GM23338 (cell line): ENCODE measurements around the gene ANKFN1. TPM values are rescaled to one million over a fixed set of nuclear protein-coding genes. Genes with fewer than 3 reads are reported as not detected.

Experiments used
- ATAC-seq: fragments of 200-7000 bp; cut with Tn5 transposase; 3 replicates; pipeline ENCODE4 v1.9.1; 2020
- DNase-seq: peaks from one replicate; pipeline ENCODE4 v3.0.0-alpha.2; 2015; ENCODE audit warnings: low spot score
- H2AFZ ChIP-seq: fragments of 200-600 bp; sonication (generic); 2 replicates; pipeline ENCODE4 v1.8.0; 2016; ENCODE audit warnings: antibody characterized with exemption, mild to moderate bottlenecking, moderate library complexity
- H3F3A ChIP-seq: fragments of 200-600 bp; sonication (generic); replicated peaks from 2 replicates; pipeline ENCODE4 v1.8.0; 2017; ENCODE audit warnings: antibody characterized with exemption, mixed run types, low read depth
- H3K27ac ChIP-seq: fragments of 200-600 bp; sonication (generic); 2 replicates; pipeline ENCODE4 v1.6.1; 2016; ENCODE audit warnings: low read depth
- H3K27me3 ChIP-seq: fragments of 200-600 bp; sonication (generic); 2 replicates; pipeline ENCODE4 v1.8.0; 2016; ENCODE audit warnings: mild to moderate bottlenecking, mixed run types, moderate library complexity; ENCODE audit not compliant: insufficient read depth
- H3K36me3 ChIP-seq: fragments of 200-600 bp; sonication (generic); 2 replicates; pipeline ENCODE4 v1.8.0; 2016; ENCODE audit warnings: mild to moderate bottlenecking; ENCODE audit not compliant: insufficient read depth
- H3K4me1 ChIP-seq: fragments of 200-600 bp; sonication (generic); 2 replicates; pipeline ENCODE4 v1.8.0; 2016; ENCODE audit warnings: mild to moderate bottlenecking, moderate library complexity; ENCODE audit not compliant: insufficient read depth
- H3K4me2 ChIP-seq: fragments of 200-600 bp; sonication (generic); 2 replicates; pipeline ENCODE4 v1.7.1; 2017; ENCODE audit warnings: mixed run types
- H3K4me3 ChIP-seq: fragments of 200-600 bp; sonication (generic); 2 replicates; pipeline ENCODE4 v1.6.1; 2016; ENCODE audit warnings: mixed run types
- H3K79me2 ChIP-seq: fragments of 200-600 bp; sonication (generic); replicated peaks from 2 replicates; pipeline ENCODE4 v1.8.0; 2017; ENCODE audit warnings: mild to moderate bottlenecking; ENCODE audit not compliant: insufficient read depth
- H3K9me2 ChIP-seq: fragments of 200-600 bp; sonication (generic); 2 replicates; pipeline ENCODE4 v1.8.0; 2017; ENCODE audit not compliant: insufficient read depth
- H4K20me1 ChIP-seq: fragments of 200-600 bp; sonication (generic); replicated peaks from 2 replicates; pipeline ENCODE4 v1.8.0; 2017; ENCODE audit warnings: mild to moderate bottlenecking; ENCODE audit not compliant: insufficient read depth
- H3K27ac Mint-ChIP-seq: 2 replicates; pipeline ENCODE4 v1.8.0; 2020; ENCODE audit warnings: inconsistent platforms, mild to moderate bottlenecking, moderate library complexity, mixed read lengths
- H3K27me3 Mint-ChIP-seq: 3 replicates; pipeline ENCODE4 v1.8.0; 2022; ENCODE audit warnings: low read depth, mild to moderate bottlenecking, moderate library complexity, mixed read lengths, inconsistent platforms; ENCODE audit not compliant: insufficient read depth, poor library complexity
- H3K36me3 Mint-ChIP-seq: 3 replicates; pipeline ENCODE4 v1.8.0; 2021; ENCODE audit warnings: low read depth, mild to moderate bottlenecking, inconsistent platforms, moderate library complexity, mixed read lengths
- H3K4me1 Mint-ChIP-seq: 3 replicates; pipeline ENCODE4 v1.8.0; 2020; ENCODE audit warnings: mild to moderate bottlenecking, inconsistent platforms, mixed read lengths
- H3K4me3 Mint-ChIP-seq: 3 replicates; pipeline ENCODE4 v1.8.0; 2021; ENCODE audit warnings: moderate library complexity, mild to moderate bottlenecking, inconsistent platforms, mixed read lengths
- H3K9me3 Mint-ChIP-seq: 3 replicates; pipeline ENCODE4 v1.8.0; 2020; ENCODE audit warnings: moderate library complexity, mild to moderate bottlenecking, inconsistent platforms, mixed read lengths
- CREB1 ChIP-seq: fragments of 250-450 bp; sonication (Bioruptor Pico); IDR thresholded peaks from 2 replicates; pipeline ENCODE4 v1.5.0; 2020; ENCODE audit warnings: low read depth, mild to moderate bottlenecking, moderate library complexity
- CTCF ChIP-seq, 2 experiments: fragments of 200-600 bp in 1 of 2; sonication (generic) in 1 of 2; conservative IDR thresholded peaks; 2 replicates each; pipeline versions ENCODE4 v1.5.1 to v1.6.1; 2016 to 2017; ENCODE audit warnings: antibody characterized with exemption in 2 of 2, low read depth in 2 of 2, mild to moderate bottlenecking in 2 of 2, moderate library complexity in 1 of 2
- EZH2 ChIP-seq: fragments of 200-600 bp; sonication (generic); IDR thresholded peaks from one replicate; pipeline ENCODE4 v1.8.0; 2017; ENCODE audit warnings: antibody characterized with exemption, mild to moderate bottlenecking, low read depth; ENCODE audit not compliant: unreplicated experiment
- EZH2phosphoT487 ChIP-seq: fragments of 200-600 bp; sonication (generic); IDR thresholded peaks from one replicate; pipeline ENCODE4 v1.8.1; 2018; ENCODE audit warnings: antibody characterized with exemption; ENCODE audit not compliant: unreplicated experiment
- JUNB ChIP-seq: IDR thresholded peaks from one replicate; pipeline ENCODE4 v1.6.1; 2016; ENCODE audit warnings: antibody characterized with exemption; ENCODE audit not compliant: unreplicated experiment
- NANOG ChIP-seq: IDR thresholded peaks from 2 replicates; pipeline ENCODE4 v1.6.1; 2016; ENCODE audit warnings: antibody characterized with exemption, borderline replicate concordance
- POLR2AphosphoS5 ChIP-seq: IDR thresholded peaks from 2 replicates; pipeline ENCODE4 v1.6.1; 2016; ENCODE audit warnings: antibody characterized with exemption, low read depth
- REST ChIP-seq: IDR thresholded peaks from one replicate; pipeline ENCODE4 v1.6.1; 2018; ENCODE audit warnings: antibody characterized with exemption; ENCODE audit not compliant: unreplicated experiment
- STAT1 ChIP-seq: IDR thresholded peaks from one replicate; pipeline ENCODE4 v1.6.1; 2016; ENCODE audit warnings: antibody characterized with exemption; ENCODE audit not compliant: unreplicated experiment
- ZNF114 ChIP-seq: fragments of 250-450 bp; sonication (Bioruptor Pico); IDR thresholded peaks from 2 replicates; pipeline ENCODE4 v1.5.0; 2020; ENCODE audit warnings: mild to moderate bottlenecking, moderate library complexity
- ZNF331 ChIP-seq: fragments of 250-450 bp; sonication (Bioruptor Pico); IDR thresholded peaks from 2 replicates; pipeline ENCODE4 v1.5.0; 2020; ENCODE audit warnings: low read depth, mild to moderate bottlenecking, moderate library complexity
- ZNF462 ChIP-seq: fragments of 250-450 bp; sonication (Bioruptor Pico); IDR thresholded peaks from 2 replicates; pipeline ENCODE4 v1.5.0; 2020; ENCODE audit warnings: mild to moderate bottlenecking, moderate library complexity
- polyA plus RNA-seq: library from polyadenylated mRNA; unstranded; fragments of >200 nt; fragmentation: Nextera tagmentation; extraction: Ambion mirVana; gene quantifications from 2 replicates; pipeline ENCODE4 v1.2.1, GENCODE V29; 2016
- total RNA-seq: library from RNA; depleted of rRNA; stranded (reverse); fragments of >200 nt; shearing (Covaris generic); gene quantifications from 2 replicates; pipeline ENCODE4 v1.2.3, GENCODE V29; 2014
- TF ChIP-seq, protein P1 (sequence below): IDR thresholded peaks from 2 replicates; pipeline ENCODE4 v1.6.1; 2016; ENCODE audit warnings: antibody characterized with exemption

The ANKFN1 gene
- total and polyA plus RNA-seq, 2 experiments from 2014 or later = not detected

DNA sequence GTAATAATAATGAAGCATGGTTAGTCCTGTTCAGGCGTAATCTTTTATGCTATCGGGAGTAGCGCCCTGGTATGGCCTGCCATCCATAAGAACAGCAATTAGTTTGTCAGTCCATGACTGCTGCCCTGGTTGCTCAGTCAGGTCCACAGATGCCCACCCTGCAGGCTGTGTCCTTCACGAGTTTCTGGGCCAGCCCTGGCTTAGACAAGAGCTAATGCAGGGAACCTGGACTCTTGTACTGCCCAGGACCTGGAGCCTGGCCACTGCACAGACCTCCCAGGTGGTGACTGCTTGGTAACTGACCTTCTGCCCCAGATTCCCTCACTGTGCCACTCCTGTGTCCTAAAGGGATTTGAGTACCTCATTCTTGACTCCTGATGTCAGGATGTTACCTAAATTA, 279.2 kb downstream of the ANKFN1 start:
- H3K4me3 Mint-ChIP-seq = no peak overlapping the region
- H4K20me1 ChIP-seq = no peaks in the 10 kb centered on the region
- no peak for DNase-seq
- no peaks in the 10 kb centered on the region for H3K9me3 Mint-ChIP-seq
- no peaks in the 10 kb centered on the region for H3K27me3 ChIP-seq
- TF ChIP-seq ZNF114 (CRISPR knock-in tag) = no peak
- no peak for TF ChIP-seq EZH2
- TF ChIP-seq EZH2phosphoT487 = no peak
- no peak for TF ChIP-seq ZNF462 (CRISPR knock-in tag)
- no peak for TF ChIP-seq REST
- TF ChIP-seq STAT1 = no peak
- TF ChIP-seq CREB1 (CRISPR knock-in tag) = no peak
- no peak for TF ChIP-seq ZNF331 (CRISPR knock-in tag)
- TF ChIP-seq POLR2AphosphoS5 = no peak
- no peak for TF ChIP-seq NANOG
- no peak for TF ChIP-seq CTCF (conservative IDR thresholded peaks at IDR 0.05; ENCODE audit: low read depth in 2 of 2)
- TF ChIP-seq JUNB = no peak
- TF ChIP-seq, protein P1, sequence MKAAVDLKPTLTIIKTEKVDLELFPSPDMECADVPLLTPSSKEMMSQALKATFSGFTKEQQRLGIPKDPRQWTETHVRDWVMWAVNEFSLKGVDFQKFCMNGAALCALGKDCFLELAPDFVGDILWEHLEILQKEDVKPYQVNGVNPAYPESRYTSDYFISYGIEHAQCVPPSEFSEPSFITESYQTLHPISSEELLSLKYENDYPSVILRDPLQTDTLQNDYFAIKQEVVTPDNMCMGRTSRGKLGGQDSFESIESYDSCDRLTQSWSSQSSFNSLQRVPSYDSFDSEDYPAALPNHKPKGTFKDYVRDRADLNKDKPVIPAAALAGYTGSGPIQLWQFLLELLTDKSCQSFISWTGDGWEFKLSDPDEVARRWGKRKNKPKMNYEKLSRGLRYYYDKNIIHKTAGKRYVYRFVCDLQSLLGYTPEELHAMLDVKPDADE = no peak
- H3K4me2 ChIP-seq = no peak overlapping the region
- no peaks in the 10 kb centered on the region for H3K36me3 ChIP-seq
- no peak overlapping the region for H3K27ac ChIP-seq
- no peaks in the 10 kb centered on the region for H3F3A ChIP-seq
- no peaks in the 10 kb centered on the region for H3K27me3 Mint-ChIP-seq
- no peaks in the 10 kb centered on the region for H3K79me2 ChIP-seq
- H2AFZ ChIP-seq = no peak overlapping the region
- no peaks in the 10 kb centered on the region for H3K36me3 Mint-ChIP-seq
- H3K27ac Mint-ChIP-seq = no peak overlapping the region
- peaks cover 20% of the 10 kb centered on the region for H3K4me1 Mint-ChIP-seq
- no peaks in the 10 kb centered on the region for H3K9me2 ChIP-seq
- no peak for ATAC-seq
- peaks cover 4% of the 10 kb centered on the region for H3K4me1 ChIP-seq
- no peak overlapping the region for H3K4me3 ChIP-seq
